Breast epithelium (tissue), 4 donors: ENCODE results near the gene OSBPL5. TPM values are rescaled to one million over a fixed set of nuclear protein-coding genes. Genes with fewer than 3 reads are reported as not detected.

Source experiments
- DNase-seq, 2 donors: peaks; one replicate each; pipeline ENCODE4 v3.0.0-alpha.2; 2019; ENCODE audit warnings: low spot score in 2 of 2
- H3K27ac ChIP-seq, 2 donors: fragments of 200-600 bp; sonication (generic) in 1 of 2; one replicate each; pipeline ENCODE4 v1.5.1; 2016 to 2019; ENCODE audit warnings: mild to moderate bottlenecking in 1 of 2
- H3K27me3 ChIP-seq, 2 donors: fragments of 200-600 bp; sonication (generic) in 1 of 2; one replicate each; pipeline versions ENCODE4 v1.5.1 to v1.6.0; 2017 to 2019; ENCODE audit warnings: control low read depth in 1 of 2, mild to moderate bottlenecking in 1 of 2
- H3K36me3 ChIP-seq: fragments of 200-600 bp; one replicate; pipeline ENCODE4 v1.5.1; 2019
- H3K4me1 ChIP-seq, 2 donors: fragments of 200-600 bp; sonication (generic); one replicate each; pipeline ENCODE4 v1.5.1; 2016 to 2019; ENCODE audit warnings: control low read depth in 1 of 2
- H3K4me3 ChIP-seq, 3 donors: fragments of 200-600 bp; sonication (generic); 1 replicate in 2 of 3; 2 replicates in 1 of 3; pipeline ENCODE4 v1.5.1; 2016 to 2019; ENCODE audit warnings: mild to moderate bottlenecking in 3 of 3, moderate library complexity in 2 of 3
- H3K9me3 ChIP-seq, 2 donors: fragments of 200-600 bp; sonication (generic) in 1 of 2; one replicate each; pipeline ENCODE4 v1.5.1; 2016 to 2019; ENCODE audit warnings: control low read depth in 1 of 2
- CTCF ChIP-seq, 3 donors: fragments of 450-650 bp; IDR thresholded peaks; one replicate each; pipeline ENCODE4 v1.5.1; 2016 to 2017; ENCODE audit warnings: antibody characterized with exemption in 3 of 3, mild to moderate bottlenecking in 3 of 3, moderate library complexity in 3 of 3
- POLR2A ChIP-seq: fragments of 450-650 bp; IDR thresholded peaks from one replicate; pipeline ENCODE4 v1.6.1; 2016; ENCODE audit warnings: antibody characterized with exemption, mild to moderate bottlenecking, moderate library complexity
- POLR2AphosphoS5 ChIP-seq, 3 donors: sonication (generic); formaldehyde crosslinking; IDR thresholded peaks; one replicate each; pipeline ENCODE4 v1.6.1; 2017; ENCODE audit warnings: antibody characterized with exemption in 3 of 3
- intact Hi-C: fragments of 100-400 bp; cut with DNase I; formaldehyde crosslinking; loops from one replicate; pipeline ENCODE4 v1.15.1; 2023; ENCODE audit warnings: low total_unique reads
- total RNA-seq, 3 donors: library from RNA; depleted of rRNA; stranded (reverse); fragments of >200 nt; gene quantifications; one replicate each; pipeline ENCODE4 v1.1.0, GENCODE V29; 2016

The OSBPL5 gene
- total RNA-seq, 3 donors from 2014 or later, result 25.3 to 64.2 (median 27.8) TPM

GRCh38 chr11:3130269-3131071, 34.6 kb downstream of the OSBPL5 start:
- DNase-seq, result peak; percentile 71 to 91
- no peak for TF ChIP-seq CTCF (IDR thresholded peaks at IDR 0.05)
- no peak for TF ChIP-seq POLR2AphosphoS5 (IDR thresholded peaks at IDR 0.05)
- TF ChIP-seq POLR2A, result no peak
- Histone ChIP-seq H3K27me3 (no peaks in the 10 kb centered on the region), H3K9me3 (no peaks in the 10 kb centered on the region), H3K36me3 (no peaks in the 10 kb centered on the region), H3K4me1 (peaks cover 14 to 21% of the 10 kb centered on the region in 2 donors), H3K27ac (peak overlapping the region; percentile 73 to 80), H3K4me3 (no peak overlapping the region)
- intact Hi-C loops, result no loop called here

GRCh38 chr11:3129591-3130268, 35.4 kb downstream of the OSBPL5 start:
- Histone ChIP-seq H3K4me1 (peaks cover 18 to 27% of the 10 kb centered on the region in 2 donors), H3K4me3 (no peak overlapping the region), H3K9me3 (no peaks in the 10 kb centered on the region), H3K27me3 (no peaks in the 10 kb centered on the region), H3K27ac (peak overlapping the region in 1 of 2 donors; percentile 80), H3K36me3 (no peaks in the 10 kb centered on the region)
- intact Hi-C loops, result loop anchor here (5.0 kb wide), 1 partner anchor 1037 kb away; no protein-coding TSS in a partner anchor
- DNase-seq, result no peak
- no peak for TF ChIP-seq POLR2A
- TF ChIP-seq CTCF (IDR thresholded peaks at IDR 0.05), result no peak
- no peak for TF ChIP-seq POLR2AphosphoS5 (IDR thresholded peaks at IDR 0.05)

- DNase-seq, result no peak
- H3K36me3 ChIP-seq, result no peaks in the 10 kb centered on the region
- H3K27ac ChIP-seq, result peak overlapping the region in 1 of 2 donors; percentile 95
- TF ChIP-seq CTCF (IDR thresholded peaks at IDR 0.05), result no peak
- no peak for TF ChIP-seq POLR2A
- TF ChIP-seq POLR2AphosphoS5 (IDR thresholded peaks at IDR 0.05), result no peak
- H3K4me1 ChIP-seq, result peaks cover 24 to 33% of the 10 kb centered on the region in 2 donors
- intact Hi-C loops, result loop anchor here (5.0 kb wide), 1 partner anchor 1037 kb away; no protein-coding TSS in a partner anchor
- H3K4me3 ChIP-seq, result no peak overlapping the region
- no peaks in the 10 kb centered on the region for H3K27me3 ChIP-seq
- H3K9me3 ChIP-seq, result no peaks in the 10 kb centered on the region
Measured at GRCh38 chr11:3129181-3129590, 35.9 kb downstream of the OSBPL5 start.

- no peak overlapping the region for H3K4me3 ChIP-seq
- intact Hi-C loops, result loop anchor here (5.0 kb wide), 1 partner anchor 1036 kb away; no protein-coding TSS in a partner anchor
- peaks cover 25 to 39% of the 10 kb centered on the region in 2 donors for H3K4me1 ChIP-seq
- H3K9me3 ChIP-seq, result no peaks in the 10 kb centered on the region
- peak overlapping the region; percentile 87 to 95 for H3K27ac ChIP-seq
- no peak for TF ChIP-seq CTCF (IDR thresholded peaks at IDR 0.05)
- H3K36me3 ChIP-seq, result no peaks in the 10 kb centered on the region
- no peaks in the 10 kb centered on the region for H3K27me3 ChIP-seq
- no peak for DNase-seq
Measured at GRCh38 chr11:3128356-3129180, 36.5 kb downstream of the OSBPL5 start.
